Fibroblast of lung (primary cell): ENCODE results near the gene MCCD1.
"Not testable (repeated sequence)": the region's sequence is repeated elsewhere in the genome, so short reads cannot be mapped to it uniquely, and the experiment has no call there.

ENCODE experiments used
- EZH2 ChIP-seq: IDR thresholded peaks from 2 replicates; pipeline ENCODE4 v1.5.1; 2012; ENCODE audit warnings: low read length, control low read depth, mild to moderate bottlenecking; ENCODE audit errors: missing control alignments
- TF ChIP-seq, protein P1 (sequence below), 2 donors: IDR thresholded peaks in 1 of 2; conservative IDR thresholded peaks in 1 of 2; 1 replicate in 1 of 2; 2 replicates in 1 of 2; pipeline ENCODE4 v1.5.1; 2011 to 2012; ENCODE audit warnings: low read length in 2 of 2, control low read depth in 1 of 2, inconsistent platforms in 1 of 2, low read depth in 1 of 2, mild to moderate bottlenecking in 1 of 2

DNA sequence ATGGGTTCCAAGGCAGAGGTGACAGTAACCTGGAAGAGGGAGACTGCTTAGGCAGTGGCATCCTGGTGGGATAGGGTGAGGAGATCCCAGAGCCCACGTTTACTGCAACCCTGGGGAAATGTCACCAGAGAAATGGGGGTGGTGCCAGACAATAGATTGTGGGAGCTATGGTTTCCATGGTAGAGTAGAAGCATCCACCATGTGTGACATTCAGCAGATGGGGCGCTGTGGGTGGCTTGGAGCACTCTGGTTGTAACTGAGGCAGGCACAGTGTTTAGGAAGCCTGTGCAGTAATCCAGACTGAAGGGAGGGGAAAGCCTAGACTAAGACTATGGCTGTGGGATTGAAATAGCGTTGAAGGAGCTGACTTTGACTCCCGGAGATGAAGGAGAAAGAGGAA, 31.9 kb upstream of the MCCD1 start:
- TF ChIP-seq, protein P1, sequence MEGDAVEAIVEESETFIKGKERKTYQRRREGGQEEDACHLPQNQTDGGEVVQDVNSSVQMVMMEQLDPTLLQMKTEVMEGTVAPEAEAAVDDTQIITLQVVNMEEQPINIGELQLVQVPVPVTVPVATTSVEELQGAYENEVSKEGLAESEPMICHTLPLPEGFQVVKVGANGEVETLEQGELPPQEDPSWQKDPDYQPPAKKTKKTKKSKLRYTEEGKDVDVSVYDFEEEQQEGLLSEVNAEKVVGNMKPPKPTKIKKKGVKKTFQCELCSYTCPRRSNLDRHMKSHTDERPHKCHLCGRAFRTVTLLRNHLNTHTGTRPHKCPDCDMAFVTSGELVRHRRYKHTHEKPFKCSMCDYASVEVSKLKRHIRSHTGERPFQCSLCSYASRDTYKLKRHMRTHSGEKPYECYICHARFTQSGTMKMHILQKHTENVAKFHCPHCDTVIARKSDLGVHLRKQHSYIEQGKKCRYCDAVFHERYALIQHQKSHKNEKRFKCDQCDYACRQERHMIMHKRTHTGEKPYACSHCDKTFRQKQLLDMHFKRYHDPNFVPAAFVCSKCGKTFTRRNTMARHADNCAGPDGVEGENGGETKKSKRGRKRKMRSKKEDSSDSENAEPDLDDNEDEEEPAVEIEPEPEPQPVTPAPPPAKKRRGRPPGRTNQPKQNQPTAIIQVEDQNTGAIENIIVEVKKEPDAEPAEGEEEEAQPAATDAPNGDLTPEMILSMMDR (conservative IDR thresholded peaks at IDR 0.05 in 1 of 2, IDR thresholded peaks at IDR 0.05 in 1 of 2; ENCODE audit: low read depth in 1 of 2, low read length in 2 of 2), result not testable (repeated sequence)
- not testable (repeated sequence) for TF ChIP-seq EZH2
